ENCODE results near the gene EFCAB9.

The EFCAB9 gene

GRCh38 chr5:172245703-172246125 is 51.7 kb downstream of the EFCAB9 start:
- TF ChIP-seq ZFX (IDR thresholded peaks at IDR 0.05) (no peak), CTCF (conservative IDR thresholded peaks at IDR 0.05) (no peak)
- H3K27ac ChIP-seq: no peak overlapping the region

GRCh38 chr5:172248637-172249036 is 54.7 kb downstream of the EFCAB9 start:
- no peak for TF ChIP-seq ZFX (IDR thresholded peaks at IDR 0.05)
- TF ChIP-seq CTCF (conservative IDR thresholded peaks at IDR 0.05): no peak
- H3K27ac ChIP-seq: no peak overlapping the region

GRCh38 chr5:172251419-172251818 is 57.4 kb downstream of the EFCAB9 start:
- H3K27ac ChIP-seq: no peak overlapping the region
- TF ChIP-seq ZFX (IDR thresholded peaks at IDR 0.05): no peak
- no peak for TF ChIP-seq CTCF (conservative IDR thresholded peaks at IDR 0.05)

- no peak for TF ChIP-seq ZFX (IDR thresholded peaks at IDR 0.05)
- no peak for TF ChIP-seq CTCF (conservative IDR thresholded peaks at IDR 0.05)
- H3K27ac ChIP-seq: no peak overlapping the region
These were observed 58.5 kb downstream of the EFCAB9 start for GRCh38 chr5:172252501-172252900.

Data from C4-2B (cell line).